ENCODE data around the gene MAP3K5.

The MAP3K5 gene

DNA sequence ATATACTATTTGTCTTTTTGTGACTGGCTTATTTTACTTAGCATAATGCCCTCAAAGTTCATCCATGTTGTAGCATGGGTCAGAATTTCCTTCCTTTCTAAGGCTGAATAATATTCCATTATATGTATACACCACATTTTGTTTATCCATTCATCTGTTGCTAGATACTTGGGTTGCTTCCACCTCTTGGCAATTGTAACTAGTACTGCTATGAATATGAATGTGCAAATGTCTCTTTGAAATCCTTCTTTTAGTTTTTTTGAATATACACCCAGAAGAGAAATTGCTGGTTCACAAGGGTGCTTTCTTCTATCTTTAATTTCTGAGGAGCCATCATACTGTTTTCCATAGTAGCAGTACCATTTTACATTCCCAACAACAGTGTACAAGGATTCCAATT lies 220.8 kb downstream of the MAP3K5 start:
- DNase-seq (ENCODE audit: low spot score) = no peak

GRCh38 chr6:136571065-136571464 lies 221.2 kb downstream of the MAP3K5 start:
- no peak for DNase-seq (ENCODE audit: low spot score)

DNA sequence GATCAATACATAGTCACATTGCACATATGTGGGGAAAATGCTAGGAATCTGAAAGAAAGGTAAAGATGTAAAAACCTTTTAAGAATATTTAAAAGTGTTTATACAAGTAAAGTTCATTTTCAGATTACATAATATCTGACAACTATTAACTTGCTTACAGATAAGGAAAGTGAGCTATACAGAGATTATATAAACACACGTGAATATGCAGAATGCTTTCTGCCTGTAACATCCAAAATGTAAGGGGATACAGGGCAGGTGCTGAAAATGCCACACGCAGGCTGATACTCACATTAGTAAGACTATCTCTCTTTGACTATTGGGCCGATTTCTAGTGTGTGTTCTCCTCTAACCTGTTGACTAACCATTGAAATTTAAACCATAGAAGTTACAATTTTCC lies 224.1 kb downstream of the MAP3K5 start:
- no peak for DNase-seq (ENCODE audit: low spot score)

- DNase-seq (ENCODE audit: low spot score) = no peak
Observed at GRCh38 chr6:136567688-136568087, 224.6 kb downstream of the MAP3K5 start.

DNA sequence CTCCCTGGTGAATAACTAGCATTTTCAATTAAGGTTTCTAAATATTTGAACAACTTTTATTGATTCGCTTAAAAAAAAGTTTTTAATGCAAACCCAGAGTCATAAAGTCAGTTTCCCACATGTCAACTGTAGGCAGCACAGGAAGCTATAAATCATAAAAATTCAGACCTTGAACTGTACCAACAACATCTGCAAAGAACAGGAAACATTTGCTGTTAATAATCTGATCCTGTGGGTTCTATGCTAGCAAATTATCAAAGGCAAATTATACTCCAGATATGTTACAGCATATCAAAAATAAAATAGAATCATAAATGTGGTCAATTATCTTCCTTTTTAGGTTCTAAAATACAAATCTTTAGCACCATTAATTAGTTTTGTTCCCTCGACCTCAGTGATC lies 225.4 kb downstream of the MAP3K5 start:
- DNase-seq (ENCODE audit: low spot score) = no peak

- no peak for DNase-seq (ENCODE audit: low spot score)
Observed at GRCh38 chr6:136566007-136566487, 226.2 kb downstream of the MAP3K5 start.

DNA sequence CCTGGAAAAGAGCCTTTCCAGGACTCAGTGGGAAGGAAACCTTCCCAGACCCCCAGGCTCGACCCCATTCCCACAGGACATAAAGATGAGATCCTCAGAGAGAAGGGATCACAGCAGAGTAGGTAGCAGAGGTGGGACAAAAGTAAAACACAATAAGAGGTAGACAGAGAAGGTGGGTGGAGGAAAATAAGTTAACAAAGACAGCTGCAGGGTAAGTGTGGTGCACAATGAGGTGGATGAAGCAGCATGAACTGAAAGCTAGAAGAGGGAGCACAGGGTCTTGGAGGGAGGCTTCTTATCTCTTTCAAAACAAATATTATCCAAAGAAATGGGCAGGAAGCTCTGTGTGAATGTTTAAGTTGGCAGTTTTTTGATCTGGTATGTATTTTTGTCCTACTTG lies 228.1 kb downstream of the MAP3K5 start:
- DNase-seq (ENCODE audit: low spot score) = no peak

DNA sequence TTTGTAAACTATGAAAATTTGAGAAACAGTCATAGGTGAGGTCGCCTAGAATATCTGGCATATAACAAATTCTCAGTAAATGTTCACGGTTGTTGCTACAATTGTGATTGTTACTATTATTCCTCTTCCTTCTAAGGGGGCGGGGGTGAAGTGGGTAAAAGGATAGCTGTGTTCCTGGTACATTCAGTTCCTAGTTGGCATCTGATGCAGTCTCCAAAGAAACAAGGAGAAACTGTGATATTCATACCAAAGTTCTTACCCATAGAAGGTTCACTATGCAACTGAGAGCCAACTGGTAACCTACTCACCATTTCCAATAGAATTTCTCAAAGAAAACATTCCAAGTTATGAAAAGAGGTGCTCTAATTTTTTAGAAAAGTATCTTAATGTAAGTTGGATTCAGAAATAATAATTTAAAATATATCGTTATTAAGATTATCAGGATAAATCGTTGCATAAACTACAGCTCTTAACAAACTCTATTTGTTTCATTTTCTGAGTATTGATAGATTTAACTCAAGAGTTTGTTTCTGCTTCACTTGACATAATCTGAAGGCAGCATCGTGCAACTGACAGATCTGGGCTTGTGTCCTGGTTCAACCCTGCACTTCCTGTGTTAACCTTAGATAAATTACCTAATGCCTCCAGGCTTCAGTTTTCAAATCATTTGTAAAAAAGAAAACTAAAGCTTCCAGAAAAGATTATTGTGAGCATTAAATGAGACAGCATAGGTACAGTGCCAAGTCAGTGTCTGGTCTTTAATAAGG lies 228.7 kb downstream of the MAP3K5 start:
- DNase-seq (ENCODE audit: low spot score) = no peak

DNA sequence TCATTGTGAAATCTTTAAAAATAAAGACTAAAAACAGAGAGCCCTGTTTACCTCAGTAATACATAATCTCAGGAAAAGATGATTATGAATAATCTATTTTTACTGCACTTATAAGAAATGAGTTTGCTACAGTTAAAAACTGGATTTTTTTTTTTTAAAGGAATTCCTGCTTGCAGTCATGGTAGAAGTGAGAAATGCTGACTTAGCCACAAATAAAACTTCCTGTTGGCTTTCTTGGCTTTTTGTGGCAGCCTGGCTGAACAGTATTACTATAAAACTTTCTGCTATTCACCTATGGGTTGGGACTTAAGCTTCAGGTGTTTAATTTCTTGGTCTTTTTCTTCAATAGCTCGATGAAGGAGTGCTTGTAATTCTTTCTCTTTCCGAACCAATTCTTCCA lies 230.1 kb downstream of the MAP3K5 start:
- DNase-seq (ENCODE audit: low spot score) = no peak

GRCh38 chr6:136553166-136553787 lies 239.0 kb downstream of the MAP3K5 start:
- DNase-seq (ENCODE audit: low spot score) = no peak

GRCh38 chr6:136552054-136552453 lies 240.2 kb downstream of the MAP3K5 start:
- DNase-seq (ENCODE audit: low spot score) = no peak

DNA sequence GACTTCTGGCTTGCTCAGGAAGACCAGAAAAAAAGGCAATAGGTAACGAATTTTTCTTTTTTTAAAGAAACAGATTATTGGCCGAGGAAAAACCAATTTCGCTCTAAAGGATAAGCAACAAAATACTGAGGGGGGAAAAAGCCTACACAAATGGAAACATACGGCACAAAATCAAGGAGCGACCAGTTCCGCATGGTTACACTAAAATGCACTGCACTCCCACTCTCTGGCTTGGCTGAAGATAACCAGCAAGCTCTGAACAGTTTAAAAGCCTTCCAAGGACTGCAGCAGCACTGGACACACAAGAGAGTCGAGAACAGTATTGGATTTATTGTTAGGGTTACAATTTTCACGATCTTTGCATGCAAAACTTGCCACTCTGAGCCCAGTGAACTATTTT lies 241.2 kb downstream of the MAP3K5 start:
- DNase-seq (ENCODE audit: low spot score) = no peak

DNA sequence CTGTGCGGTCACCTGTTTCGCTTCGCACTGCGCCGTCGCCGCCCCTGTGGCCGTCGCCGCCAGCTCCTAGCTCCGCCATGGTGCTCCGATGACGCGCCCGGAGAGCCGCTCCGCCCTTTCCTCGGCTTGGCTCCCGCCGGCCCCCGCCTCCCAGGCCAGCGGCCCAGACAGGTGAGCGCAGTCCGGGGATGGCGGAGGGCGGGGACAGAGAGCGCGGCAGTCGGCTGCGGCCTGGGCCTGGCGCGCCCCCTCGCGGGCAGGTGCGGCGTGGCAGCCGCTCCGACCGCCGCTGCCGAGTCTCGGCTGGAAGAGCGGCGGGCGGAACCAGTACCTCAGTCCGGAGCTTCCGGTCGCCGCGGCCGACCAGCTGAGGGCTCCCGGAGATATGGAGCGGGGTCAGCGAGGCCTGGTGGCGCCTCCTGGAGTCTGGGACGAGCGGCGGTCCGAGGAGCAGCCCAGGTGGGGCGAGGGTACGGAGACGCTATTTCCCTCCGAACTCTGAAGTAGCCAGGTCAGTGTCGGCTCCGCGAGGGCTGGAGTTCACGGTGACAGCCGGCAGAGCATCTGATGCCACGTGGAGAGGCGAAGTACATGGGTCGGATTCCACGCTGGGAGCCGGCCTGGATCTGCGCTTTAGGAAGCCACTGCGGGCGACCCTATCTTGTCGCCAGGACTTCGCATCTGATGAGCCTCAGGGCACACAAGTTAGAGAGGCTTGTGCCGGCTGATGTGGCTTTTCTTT lies 241.8 kb downstream of the MAP3K5 start, which contains the start of gene MAP7:
TSS of gene MAP7 (minus strand) at position 93 of the 742 bp plus-strand sequence. CDS start at position 79, 14 bp downstream.
- DNase-seq (ENCODE audit: low spot score) = peak; percentile 76

DNA sequence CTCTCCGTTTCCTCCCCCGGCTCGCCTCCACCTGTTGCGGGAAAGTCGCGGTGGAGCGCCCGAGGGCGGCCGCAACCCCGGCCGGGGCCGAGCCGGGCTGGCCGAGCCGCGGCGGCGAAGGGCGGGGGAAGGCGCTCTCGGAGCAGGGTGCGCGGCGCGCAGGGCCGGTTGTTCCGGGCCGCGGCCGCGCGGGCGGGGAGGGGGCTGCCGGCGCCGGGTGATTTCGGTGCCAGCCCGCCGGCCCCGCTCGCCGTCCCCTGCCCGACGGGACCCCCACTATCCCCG lies 242.3 kb downstream of the MAP3K5 start:
- DNase-seq (ENCODE audit: low spot score) = no peak

- DNase-seq (ENCODE audit: low spot score) = peak; percentile 24
Observed at GRCh38 chr6:136549300-136550044, 242.8 kb downstream of the MAP3K5 start.

DNA sequence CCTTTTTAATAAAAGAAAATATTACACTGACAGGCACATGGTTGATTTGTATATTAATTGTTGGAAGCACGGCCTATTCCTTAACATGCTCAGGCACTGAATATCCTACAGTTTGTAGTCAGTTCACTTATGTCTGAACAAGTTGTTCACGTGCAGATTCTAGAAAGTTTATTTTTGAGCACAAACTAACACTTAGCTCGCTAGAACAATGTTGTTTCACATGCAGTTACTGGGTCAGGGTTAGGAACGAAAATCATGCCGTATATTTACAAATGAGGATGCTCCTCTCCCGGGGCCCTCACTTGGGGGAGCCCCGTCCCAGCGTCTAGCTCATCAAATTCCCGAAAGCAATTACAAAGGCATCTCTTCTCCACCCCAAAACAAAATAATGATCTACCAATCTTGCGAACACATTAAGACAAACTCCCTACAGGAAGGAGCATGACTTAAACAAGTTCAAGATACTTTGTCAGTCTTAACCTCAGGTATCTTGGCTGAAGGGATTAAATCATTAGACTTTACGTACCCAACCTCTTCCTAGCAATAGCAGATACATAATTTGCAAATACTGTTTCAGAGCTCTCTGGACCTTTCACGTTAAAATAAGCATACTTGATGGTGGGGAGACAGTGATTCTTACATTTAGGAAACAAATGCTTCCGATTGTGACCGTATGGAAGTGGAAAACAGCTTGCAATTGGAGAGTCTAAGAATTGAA lies 243.5 kb downstream of the MAP3K5 start:
- no peak for DNase-seq (ENCODE audit: low spot score)

DNA sequence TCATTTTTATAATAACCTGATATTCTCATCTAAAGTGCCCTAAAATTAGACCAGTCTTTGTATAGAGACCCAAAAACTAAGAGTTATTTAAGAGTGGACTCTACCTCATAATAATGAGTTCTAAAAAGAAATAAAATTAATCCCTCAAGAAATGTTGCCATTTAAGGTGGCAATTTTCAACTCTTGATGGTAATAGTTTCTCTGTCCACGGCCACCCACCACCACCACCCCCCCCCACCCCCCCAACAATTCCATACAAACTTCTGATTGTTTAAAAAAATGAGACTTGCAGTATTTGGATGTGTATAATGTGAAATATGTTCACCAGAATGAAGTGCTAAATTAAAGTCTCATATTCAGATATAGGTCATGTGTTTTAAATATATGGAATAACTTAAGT lies 244.4 kb downstream of the MAP3K5 start:
- no peak for DNase-seq (ENCODE audit: low spot score)

- DNase-seq (ENCODE audit: low spot score) = peak; percentile 67
Observed at GRCh38 chr6:136547336-136547735, 244.9 kb downstream of the MAP3K5 start.

GRCh38 chr6:136546331-136546730 lies 245.9 kb downstream of the MAP3K5 start:
- DNase-seq (ENCODE audit: low spot score) = no peak

GRCh38 chr6:136544326-136544725 lies 248.0 kb downstream of the MAP3K5 start:
- DNase-seq (ENCODE audit: low spot score) = peak; percentile 96

GRCh38 chr6:136541395-136541794 lies 250.9 kb downstream of the MAP3K5 start:
- no peak for DNase-seq (ENCODE audit: low spot score)
